ENCODE results near the gene FAM204A.

The FAM204A gene

GRCh38 chr10:118277871-118278270, 64.3 kb downstream of the FAM204A start:
- DNase-seq (ENCODE audit: low read depth), result no peak

- DNase-seq (ENCODE audit: low read depth), result no peak
Measured at GRCh38 chr10:118276727-118277126, 65.4 kb downstream of the FAM204A start.

- DNase-seq (ENCODE audit: low read depth), result no peak
Measured at GRCh38 chr10:118276204-118276603, 65.9 kb downstream of the FAM204A start.

- no peak for DNase-seq (ENCODE audit: low read depth)
Measured at GRCh38 chr10:118273662-118274061, 68.5 kb downstream of the FAM204A start.

- no peak for DNase-seq (ENCODE audit: low read depth)
Measured at GRCh38 chr10:118272767-118273166, 69.4 kb downstream of the FAM204A start.

GRCh38 chr10:118272149-118272721, 69.9 kb downstream of the FAM204A start:
- no peak for DNase-seq (ENCODE audit: low read depth)

- no peak for DNase-seq (ENCODE audit: low read depth)
Measured at GRCh38 chr10:118271671-118272070, 70.5 kb downstream of the FAM204A start.

GRCh38 chr10:118266098-118266748, 75.9 kb downstream of the FAM204A start:
- no peak for DNase-seq (ENCODE audit: low read depth)

GRCh38 chr10:118264838-118265470, 77.2 kb downstream of the FAM204A start:
- DNase-seq (ENCODE audit: low read depth), result no peak

- no peak for DNase-seq (ENCODE audit: low read depth)
Measured at GRCh38 chr10:118264252-118264651, 77.9 kb downstream of the FAM204A start.

- DNase-seq (ENCODE audit: low read depth), result no peak
Measured at GRCh38 chr10:118262538-118262937, 79.6 kb downstream of the FAM204A start.

- no peak for DNase-seq (ENCODE audit: low read depth)
Measured at GRCh38 chr10:118259288-118259906, 82.7 kb downstream of the FAM204A start.

- DNase-seq (ENCODE audit: low read depth), result no peak
Measured at GRCh38 chr10:118258285-118258684, 83.8 kb downstream of the FAM204A start.

- DNase-seq (ENCODE audit: low read depth), result no peak
Measured at GRCh38 chr10:118256825-118257570, 85.1 kb downstream of the FAM204A start.

- no peak for DNase-seq (ENCODE audit: low read depth)
Measured at GRCh38 chr10:118256209-118256608, 85.9 kb downstream of the FAM204A start.

- DNase-seq (ENCODE audit: low read depth), result no peak
Measured at GRCh38 chr10:118255355-118255754, 86.8 kb downstream of the FAM204A start.

GRCh38 chr10:118254654-118255053, 87.5 kb downstream of the FAM204A start:
- no peak for DNase-seq (ENCODE audit: low read depth)

GRCh38 chr10:118253397-118253796, 88.7 kb downstream of the FAM204A start:
- no peak for DNase-seq (ENCODE audit: low read depth)

GRCh38 chr10:118251791-118252190, 90.3 kb downstream of the FAM204A start:
- no peak for DNase-seq (ENCODE audit: low read depth)

- no peak for DNase-seq (ENCODE audit: low read depth)
Measured at GRCh38 chr10:118249714-118250113, 92.4 kb downstream of the FAM204A start.

Measured in activated T-cell treated with anti-CD3 and anti-CD28 coated beads for 1 hour (primary cell).